Activated CD4-positive, alpha-beta T cell treated with anti-CD3 and anti-CD28 coated beads, Interleukin-2, amount 10 ng/mL, durations not matched to agents 24 days and 14 days (primary cell): ENCODE results near the gene DLX5. TPM values are rescaled to one million over a fixed set of nuclear protein-coding genes. Genes with fewer than 3 reads are reported as not detected.

Experiments
- DNase-seq: peaks from one replicate; pipeline ENCODE4 v3.0.0; 2022
- H3K27ac Mint-ChIP-seq: one replicate; pipeline ENCODE4 v1.8.0; 2022; ENCODE audit warnings: mild to moderate bottlenecking, mixed read lengths
- H3K27me3 Mint-ChIP-seq: one replicate; pipeline ENCODE4 v1.8.0; 2022; ENCODE audit warnings: mixed read lengths
- H3K36me3 Mint-ChIP-seq: one replicate; pipeline ENCODE4 v1.8.0; 2022; ENCODE audit warnings: low read depth, mild to moderate bottlenecking, mixed read lengths
- H3K4me1 Mint-ChIP-seq: one replicate; pipeline ENCODE4 v1.8.0; 2021; ENCODE audit warnings: mixed read lengths
- H3K4me3 Mint-ChIP-seq: one replicate; pipeline ENCODE4 v1.8.0; 2022; ENCODE audit warnings: mild to moderate bottlenecking, moderate library complexity, mixed read lengths
- H3K9me3 Mint-ChIP-seq: one replicate; pipeline ENCODE4 v1.8.0; 2021; ENCODE audit warnings: mixed read lengths
- intact Hi-C: fragments of 100-400 bp; cut with micrococcal nuclease; formaldehyde crosslinking; loops from one replicate; pipeline ENCODE4 v1.15.1; 2023
- total RNA-seq: library from RNA; stranded (reverse); gene quantifications from 2 replicates; pipeline ENCODE4 v1.2.3, GENCODE V29; 2022

Gene DLX5
- total RNA-seq, 1 donor from 2014 or later: not detected

DNA sequence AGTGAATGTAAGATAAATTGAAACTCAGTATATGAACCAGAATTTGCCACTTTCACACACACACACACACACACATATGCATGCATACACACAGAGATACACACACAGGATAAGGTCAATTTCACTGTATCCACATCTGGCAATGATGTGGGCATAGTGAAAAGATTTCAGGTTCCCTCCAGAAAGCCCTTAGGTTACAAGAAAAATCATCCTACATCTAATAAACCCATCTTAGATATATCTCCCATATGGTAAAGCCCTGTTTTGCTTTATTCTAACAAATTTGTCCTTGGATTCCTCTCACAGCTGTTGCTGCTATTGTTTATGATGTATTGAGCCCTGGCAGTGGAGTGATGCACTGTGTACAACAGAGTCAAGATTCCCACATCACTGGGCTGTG, 47.2 kb downstream of the DLX5 start:
- Mint-ChIP-seq H3K27me3 (peaks cover 10% of the 10 kb centered on the region), H3K9me3 (no peaks in the 10 kb centered on the region), H3K4me1 (no peaks in the 10 kb centered on the region), H3K4me3 (no peak overlapping the region), H3K27ac (no peak overlapping the region), H3K36me3 (no peaks in the 10 kb centered on the region)
- intact Hi-C loops: no loop called here
- no peak for DNase-seq

- no peak overlapping the region for H3K4me3 Mint-ChIP-seq
- no peaks in the 10 kb centered on the region for H3K4me1 Mint-ChIP-seq
- H3K9me3 Mint-ChIP-seq: no peaks in the 10 kb centered on the region
- H3K27me3 Mint-ChIP-seq: peaks cover 8% of the 10 kb centered on the region
- no peak for DNase-seq
- intact Hi-C loops: no loop called here
- H3K27ac Mint-ChIP-seq: no peak overlapping the region
- no peaks in the 10 kb centered on the region for H3K36me3 Mint-ChIP-seq
Measured at GRCh38 chr7:96976106-96976505, 48.5 kb downstream of the DLX5 start.

- Mint-ChIP-seq H3K4me3 (no peak overlapping the region), H3K27ac (no peak overlapping the region), H3K36me3 (no peaks in the 10 kb centered on the region), H3K27me3 (peaks cover 8% of the 10 kb centered on the region), H3K4me1 (no peaks in the 10 kb centered on the region), H3K9me3 (no peaks in the 10 kb centered on the region)
- no peak for DNase-seq
- intact Hi-C loops: no loop called here
Measured at GRCh38 chr7:96973986-96974385, 50.6 kb downstream of the DLX5 start.

DNA sequence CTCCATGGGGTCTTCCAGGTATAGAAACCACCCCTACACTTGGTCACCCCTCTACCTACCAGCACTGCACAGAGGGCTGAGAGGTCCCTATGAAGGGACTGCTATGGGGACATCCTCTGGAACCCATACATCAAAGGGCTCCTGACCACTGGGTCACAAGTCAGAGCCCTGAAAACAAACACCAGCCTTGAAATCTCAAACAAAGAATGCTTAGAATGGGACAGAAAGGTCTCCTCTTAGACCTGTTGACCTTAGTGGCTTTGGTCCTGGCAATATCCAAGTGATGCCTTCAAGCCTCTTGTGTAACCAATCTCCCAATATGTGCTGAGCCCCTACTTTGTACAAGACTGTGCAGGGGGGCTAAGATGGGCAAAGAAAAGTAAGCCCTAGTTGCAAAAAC, 53.9 kb downstream of the DLX5 start:
- no peaks in the 10 kb centered on the region for H3K36me3 Mint-ChIP-seq
- H3K4me1 Mint-ChIP-seq: no peaks in the 10 kb centered on the region
- H3K9me3 Mint-ChIP-seq: no peaks in the 10 kb centered on the region
- DNase-seq: no peak
- peaks cover 2% of the 10 kb centered on the region for H3K27me3 Mint-ChIP-seq
- no peak overlapping the region for H3K27ac Mint-ChIP-seq
- no peak overlapping the region for H3K4me3 Mint-ChIP-seq
- intact Hi-C loops: no loop called here

Other genes with a start within 250 kb of the DLX5 start
- gene DLX6, start 19.3 kb downstream of the DLX5 start, total RNA-seq: not detected in 2 replicates
- gene SDHAF3, start 92.9 kb upstream of the DLX5 start, total RNA-seq: 24.9 and 27.8 TPM in 2 replicates